RWPE2 (cell line): ENCODE data around the gene PRKG1.

ENCODE experiments used
- ATAC-seq: fragments of 200-7000 bp; cut with Tn5 transposase; 3 replicates; pipeline ENCODE4 v1.9.1; 2021; ENCODE audit warnings: low read depth
- DNase-seq: peaks from one replicate; pipeline ENCODE4 v3.0.0-alpha.2; 2020; ENCODE audit warnings: low spot score
- H3K27ac ChIP-seq: fragments of 450-650 bp; 2 replicates; pipeline ENCODE4 v1.5.1; 2017; ENCODE audit warnings: mild to moderate bottlenecking; ENCODE audit not compliant: poor library complexity, severe bottlenecking
- H3K27me3 ChIP-seq: fragments of 250-450 bp; sonication (Bioruptor Pico); 2 replicates; pipeline ENCODE4 v1.5.1; 2021; ENCODE audit warnings: mild to moderate bottlenecking, moderate library complexity; ENCODE audit not compliant: insufficient read depth, poor library complexity, severe bottlenecking
- H3K36me3 ChIP-seq: fragments of 250-450 bp; sonication (Bioruptor Pico); 2 replicates; pipeline ENCODE4 v1.5.1; 2020; ENCODE audit warnings: low read depth, mild to moderate bottlenecking, moderate library complexity
- H3K4me1 ChIP-seq: fragments of 250-450 bp; sonication (Bioruptor Pico); 2 replicates; pipeline ENCODE4 v1.5.1; 2021; ENCODE audit warnings: mild to moderate bottlenecking, moderate library complexity; ENCODE audit not compliant: insufficient read depth, poor library complexity, severe bottlenecking
- H3K4me3 ChIP-seq: fragments of 250-450 bp; sonication (Bioruptor Pico); 2 replicates; pipeline ENCODE4 v1.5.1; 2021; ENCODE audit warnings: mild to moderate bottlenecking, moderate library complexity; ENCODE audit not compliant: severe bottlenecking
- H3K9me3 ChIP-seq: fragments of 250-450 bp; sonication (Bioruptor Pico); 2 replicates; pipeline ENCODE4 v1.5.1; 2021; ENCODE audit warnings: mild to moderate bottlenecking, moderate library complexity; ENCODE audit not compliant: severe bottlenecking
- TF ChIP-seq, protein P1 (sequence below): fragments of 450-650 bp; IDR thresholded peaks from one replicate; pipeline ENCODE4 v1.5.1; 2017; ENCODE audit warnings: mild to moderate bottlenecking, moderate library complexity; ENCODE audit not compliant: poor library complexity, severe bottlenecking

PRKG1 gene

DNA sequence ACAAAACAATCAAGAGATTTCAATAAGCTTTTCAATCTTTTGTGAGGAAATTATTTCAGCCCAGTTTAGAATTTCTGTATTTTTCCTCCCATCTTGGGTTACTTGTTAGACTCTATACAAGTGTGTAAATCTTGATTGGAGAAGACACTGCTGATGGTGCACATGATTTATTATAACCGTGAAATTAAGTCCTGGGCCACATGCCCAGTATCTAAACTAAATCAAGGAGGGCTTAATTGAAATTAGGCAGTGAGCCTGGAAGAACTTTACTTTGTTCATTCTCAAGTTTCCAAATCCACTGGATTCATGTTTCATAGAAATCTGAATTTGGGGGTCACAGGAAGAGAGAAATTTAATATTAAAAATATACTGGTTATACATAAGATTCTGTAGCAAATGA lies 580.6 kb downstream of the PRKG1 start:
- Histone ChIP-seq H3K36me3 (no peaks in the 10 kb centered on the region), H3K4me1 (no peaks in the 10 kb centered on the region), H3K4me3 (no peak overlapping the region), H3K9me3 (no peaks in the 10 kb centered on the region), H3K27ac (no peak overlapping the region), H3K27me3 (no peaks in the 10 kb centered on the region)
- TF ChIP-seq, protein P1, sequence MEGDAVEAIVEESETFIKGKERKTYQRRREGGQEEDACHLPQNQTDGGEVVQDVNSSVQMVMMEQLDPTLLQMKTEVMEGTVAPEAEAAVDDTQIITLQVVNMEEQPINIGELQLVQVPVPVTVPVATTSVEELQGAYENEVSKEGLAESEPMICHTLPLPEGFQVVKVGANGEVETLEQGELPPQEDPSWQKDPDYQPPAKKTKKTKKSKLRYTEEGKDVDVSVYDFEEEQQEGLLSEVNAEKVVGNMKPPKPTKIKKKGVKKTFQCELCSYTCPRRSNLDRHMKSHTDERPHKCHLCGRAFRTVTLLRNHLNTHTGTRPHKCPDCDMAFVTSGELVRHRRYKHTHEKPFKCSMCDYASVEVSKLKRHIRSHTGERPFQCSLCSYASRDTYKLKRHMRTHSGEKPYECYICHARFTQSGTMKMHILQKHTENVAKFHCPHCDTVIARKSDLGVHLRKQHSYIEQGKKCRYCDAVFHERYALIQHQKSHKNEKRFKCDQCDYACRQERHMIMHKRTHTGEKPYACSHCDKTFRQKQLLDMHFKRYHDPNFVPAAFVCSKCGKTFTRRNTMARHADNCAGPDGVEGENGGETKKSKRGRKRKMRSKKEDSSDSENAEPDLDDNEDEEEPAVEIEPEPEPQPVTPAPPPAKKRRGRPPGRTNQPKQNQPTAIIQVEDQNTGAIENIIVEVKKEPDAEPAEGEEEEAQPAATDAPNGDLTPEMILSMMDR = no peak
- ATAC-seq = no peak
- DNase-seq = no peak

DNA sequence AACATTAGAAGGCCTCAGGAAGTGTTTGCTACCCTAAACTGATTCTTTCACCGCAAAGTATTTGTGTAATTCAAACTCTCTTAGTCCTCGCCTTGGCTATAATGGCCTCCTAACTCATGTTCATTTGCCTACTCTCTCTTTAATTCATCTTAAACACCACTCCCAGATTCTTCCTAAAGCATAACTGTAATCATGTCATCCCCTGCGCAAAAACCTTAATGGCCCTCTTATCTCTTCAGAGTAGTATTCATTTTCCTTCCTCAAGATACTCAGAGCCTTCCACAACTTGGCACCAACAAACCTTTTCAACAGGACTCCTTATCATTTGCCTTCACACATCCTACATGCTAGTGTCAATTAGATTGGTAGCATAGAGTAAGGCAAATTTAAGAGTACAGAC lies 582.2 kb downstream of the PRKG1 start:
- Histone ChIP-seq H3K36me3 (no peaks in the 10 kb centered on the region), H3K9me3 (no peaks in the 10 kb centered on the region), H3K4me3 (no peak overlapping the region), H3K27me3 (no peaks in the 10 kb centered on the region), H3K4me1 (no peaks in the 10 kb centered on the region), H3K27ac (no peak overlapping the region)
- TF ChIP-seq, protein P1 = no peak
- ATAC-seq (no peak), DNase-seq (no peak)

DNA sequence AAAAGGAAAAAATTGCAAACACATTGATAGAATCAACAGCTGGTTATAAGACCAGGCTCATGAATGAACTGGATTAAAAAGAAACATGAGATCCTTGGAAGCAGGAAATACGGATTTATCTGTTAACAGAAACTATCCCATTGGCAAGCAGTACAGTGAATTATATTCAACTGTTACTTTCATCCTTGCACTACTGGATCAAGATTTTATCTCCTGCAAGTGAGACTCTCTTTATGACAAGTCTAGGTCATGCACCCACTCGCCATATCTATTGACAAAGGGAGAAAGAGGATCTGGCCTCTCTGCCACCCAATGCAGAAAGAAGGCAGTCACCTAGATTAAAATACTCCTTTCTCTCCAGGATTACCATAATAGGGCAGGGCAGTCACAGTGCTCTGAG lies 583.7 kb downstream of the PRKG1 start:
- no peak for DNase-seq
- H3K4me1 ChIP-seq = no peaks in the 10 kb centered on the region
- no peaks in the 10 kb centered on the region for H3K36me3 ChIP-seq
- no peak overlapping the region for H3K4me3 ChIP-seq
- no peak for ATAC-seq
- H3K27ac ChIP-seq = no peak overlapping the region
- no peaks in the 10 kb centered on the region for H3K27me3 ChIP-seq
- TF ChIP-seq, protein P1 = no peak
- no peaks in the 10 kb centered on the region for H3K9me3 ChIP-seq

DNA sequence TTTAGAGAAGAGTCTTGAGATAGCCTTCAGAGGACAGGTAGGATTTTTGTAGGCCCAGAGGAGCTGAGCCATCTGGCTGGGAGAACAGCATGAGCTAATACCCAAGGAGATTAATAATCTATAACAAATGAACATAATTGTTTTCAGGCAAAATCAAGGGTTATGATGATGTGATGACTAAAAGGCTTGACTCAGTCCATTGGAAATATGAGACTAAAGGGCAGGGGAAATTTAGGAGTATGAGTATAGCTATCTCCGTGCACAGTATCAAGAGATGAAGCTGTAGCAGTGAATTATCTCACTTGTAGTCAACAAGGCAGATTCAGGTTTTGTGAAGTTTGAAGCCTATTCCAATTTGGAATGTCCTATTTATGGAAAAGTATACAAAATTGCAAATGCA lies 585.1 kb downstream of the PRKG1 start:
- TF ChIP-seq, protein P1 = no peak
- Histone ChIP-seq H3K36me3 (no peaks in the 10 kb centered on the region), H3K27me3 (no peaks in the 10 kb centered on the region), H3K4me3 (no peak overlapping the region), H3K4me1 (no peaks in the 10 kb centered on the region), H3K9me3 (no peaks in the 10 kb centered on the region), H3K27ac (no peak overlapping the region)
- DNase-seq (no peak), ATAC-seq (no peak)

DNA sequence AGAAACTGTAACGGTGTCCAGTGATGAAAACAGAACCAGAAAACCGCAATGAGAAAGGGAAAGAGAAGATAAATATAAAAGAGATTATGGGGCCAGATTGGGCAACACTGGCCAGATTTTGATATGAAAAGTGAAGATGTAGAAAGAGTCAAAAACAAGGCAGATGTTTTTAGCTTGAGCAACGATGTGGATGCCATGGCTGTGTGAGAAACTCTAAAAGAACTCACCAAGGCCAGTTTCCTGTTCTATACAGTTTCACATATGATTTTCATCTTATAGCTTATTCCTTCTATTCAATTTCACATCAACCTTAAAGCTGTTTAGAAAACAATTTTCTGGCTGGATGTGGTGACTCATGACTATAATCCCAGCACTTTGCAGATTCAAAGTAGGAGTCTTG lies 588.8 kb downstream of the PRKG1 start:
- Histone ChIP-seq H3K27me3 (no peaks in the 10 kb centered on the region), H3K9me3 (no peaks in the 10 kb centered on the region), H3K27ac (no peak overlapping the region), H3K36me3 (no peaks in the 10 kb centered on the region), H3K4me1 (no peaks in the 10 kb centered on the region), H3K4me3 (no peak overlapping the region)
- ATAC-seq (no peak), DNase-seq (no peak)
- TF ChIP-seq, protein P1 = no peak
